Ovary (tissue), 9 donors: ENCODE measurements around the gene SH3RF1. TPM values are rescaled to one million over a fixed set of nuclear protein-coding genes. Genes with fewer than 3 reads are reported as not detected.

ENCODE experiments used
- DNase-seq, 5 donors: peaks; one replicate each; pipeline ENCODE4 v3.0.0-alpha.2; 2019 to 2020
- H3K27ac ChIP-seq, 2 donors: fragments of 200-600 bp; one replicate each; pipeline versions ENCODE4 v1.5.1 to v1.8.0; 2019 to 2022
- H3K27me3 ChIP-seq: fragments of 200-600 bp; one replicate; pipeline ENCODE4 v1.8.0; 2022
- H3K36me3 ChIP-seq: fragments of 200-600 bp; sonication (generic); one replicate; pipeline ENCODE4 v1.5.1; 2019
- H3K4me1 ChIP-seq: one replicate; pipeline ENCODE4 v1.8.1; 2013; ENCODE audit warnings: mild to moderate bottlenecking, moderate library complexity; ENCODE audit not compliant: insufficient read depth
- H3K4me3 ChIP-seq: fragments of 200-600 bp; sonication (generic); one replicate; pipeline ENCODE4 v1.5.1; 2017
- H3K9me3 ChIP-seq, 2 donors: fragments of 200-600 bp in 1 of 2; sonication (generic) in 1 of 2; one replicate each; pipeline versions ENCODE4 v1.5.1 to v1.8.1; 2013 to 2019; ENCODE audit warnings: mild to moderate bottlenecking in 1 of 2, moderate library complexity in 1 of 2
- EP300 ChIP-seq: sonication (generic); formaldehyde crosslinking; IDR thresholded peaks from one replicate; pipeline ENCODE4 v1.6.1; 2017; ENCODE audit warnings: antibody characterized with exemption
- POLR2A ChIP-seq: fragments of 450-650 bp; IDR thresholded peaks from one replicate; pipeline ENCODE4 v1.6.1; 2017; ENCODE audit warnings: antibody characterized with exemption, mild to moderate bottlenecking, moderate library complexity
- WGBS, 3 donors: extraction: QIAGEN DNeasy Blood & Tissue Kit in 1 of 3; methylation state at CpG; one replicate each; pipeline versions ENCODE4 v1.1.5 to v1.1.7; 2013 to 2017; 5-methylcytosine and 5-hydroxymethylcytosine counted together
- intact Hi-C, 4 donors: fragments of 100-400 bp; cut with DNase I; formaldehyde crosslinking; loops; one replicate each; pipeline versions ENCODE4 v1.11.0 to v1.15.1; 2022 to 2023
- polyA plus RNA-seq, 2 donors: library from polyadenylated mRNA; stranded (reverse); fragments of 200-250 nt in 1 of 2; fragments of 350-450 nt in 1 of 2; fragmentation: Illumina TruSeq in 1 of 2; extraction: RNeasy Lipid Tissue Mini Kit (QIAGEN cat#74804) in 1 of 2; gene quantifications; one replicate each; pipeline ENCODE4 v1.2.3, GENCODE V29; 2013 to 2014
- total RNA-seq, 7 donors: library from RNA; depleted of rRNA in 2 of 7; stranded (reverse); fragments of >200 nt in 2 of 7; fragmentation: NEBNext Ultra II Directional in 3 of 7; extraction: Animal tissue kit (Norgen Biotek cat#: 25700) in 3 of 7; gene quantifications; one replicate each; pipeline versions ENCODE4 v1.1.0 to v1.2.4, GENCODE V29; 2016 to 2023
- TF ChIP-seq, protein P1 (sequence below), 3 donors: fragments of 450-650 bp in 2 of 3; fragments of 200-600 bp in 1 of 3; IDR thresholded peaks; one replicate each; pipeline versions ENCODE4 v1.5.1 to v1.8.0; 2016 to 2022; ENCODE audit warnings: antibody characterized with exemption in 3 of 3, mild to moderate bottlenecking in 1 of 3
- donor health status: DM: no; HTN: no; CAD: no; lungs with moderate emphysema.
- donor health status: DM: no; HTN: no; CAD: no.
- donor health status: Bipolar disorder and iron deficiency.
- donor health status: DM: yes; HTN: yes; CAD: no.
- donor health status: DM: no; HTN: no; CAD: no.
- donor health status: DM: yes; HTN: yes; CAD: no.

The SH3RF1 gene
- total and polyA plus RNA-seq, 9 donors: 8.2 to 32.6 (median 22.3) TPM

DNA sequence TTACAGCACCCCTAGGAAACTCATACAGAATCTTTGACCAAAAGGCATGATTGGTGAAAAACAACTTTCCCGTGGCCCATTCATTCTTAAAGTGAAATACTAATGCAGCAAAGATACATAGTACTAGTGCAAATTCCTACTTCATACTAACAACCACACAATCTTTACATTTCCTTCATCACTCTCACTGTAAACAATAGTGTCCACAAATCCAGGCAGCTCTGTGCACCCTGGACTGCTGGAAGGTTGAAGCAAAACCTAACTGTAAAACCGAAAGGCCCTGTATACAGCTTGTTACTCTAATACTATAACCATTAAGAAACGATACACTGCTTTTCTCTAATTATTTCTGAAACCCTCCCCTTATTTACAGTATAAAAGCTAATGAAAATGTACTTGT, 82.6 kb downstream of the SH3RF1 start:
- intact Hi-C loops: no loop called here
- no peak for TF ChIP-seq POLR2A
- TF ChIP-seq, protein P1, sequence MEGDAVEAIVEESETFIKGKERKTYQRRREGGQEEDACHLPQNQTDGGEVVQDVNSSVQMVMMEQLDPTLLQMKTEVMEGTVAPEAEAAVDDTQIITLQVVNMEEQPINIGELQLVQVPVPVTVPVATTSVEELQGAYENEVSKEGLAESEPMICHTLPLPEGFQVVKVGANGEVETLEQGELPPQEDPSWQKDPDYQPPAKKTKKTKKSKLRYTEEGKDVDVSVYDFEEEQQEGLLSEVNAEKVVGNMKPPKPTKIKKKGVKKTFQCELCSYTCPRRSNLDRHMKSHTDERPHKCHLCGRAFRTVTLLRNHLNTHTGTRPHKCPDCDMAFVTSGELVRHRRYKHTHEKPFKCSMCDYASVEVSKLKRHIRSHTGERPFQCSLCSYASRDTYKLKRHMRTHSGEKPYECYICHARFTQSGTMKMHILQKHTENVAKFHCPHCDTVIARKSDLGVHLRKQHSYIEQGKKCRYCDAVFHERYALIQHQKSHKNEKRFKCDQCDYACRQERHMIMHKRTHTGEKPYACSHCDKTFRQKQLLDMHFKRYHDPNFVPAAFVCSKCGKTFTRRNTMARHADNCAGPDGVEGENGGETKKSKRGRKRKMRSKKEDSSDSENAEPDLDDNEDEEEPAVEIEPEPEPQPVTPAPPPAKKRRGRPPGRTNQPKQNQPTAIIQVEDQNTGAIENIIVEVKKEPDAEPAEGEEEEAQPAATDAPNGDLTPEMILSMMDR (IDR thresholded peaks at IDR 0.05): no peak
- TF ChIP-seq EP300: no peak
- H3K36me3 ChIP-seq: no peaks in the 10 kb centered on the region
- no peaks in the 10 kb centered on the region for H3K27me3 ChIP-seq
- H3K9me3 ChIP-seq: no peaks in the 10 kb centered on the region
- no peak overlapping the region for H3K27ac ChIP-seq
- WGBS, 3 donors: 92 to 96% (median 93%) methylated on average over 3 of the region's 3 CpGs
- no peak overlapping the region for H3K4me3 ChIP-seq
- no peak for DNase-seq
- peaks cover 9% of the 10 kb centered on the region for H3K4me1 ChIP-seq

DNA sequence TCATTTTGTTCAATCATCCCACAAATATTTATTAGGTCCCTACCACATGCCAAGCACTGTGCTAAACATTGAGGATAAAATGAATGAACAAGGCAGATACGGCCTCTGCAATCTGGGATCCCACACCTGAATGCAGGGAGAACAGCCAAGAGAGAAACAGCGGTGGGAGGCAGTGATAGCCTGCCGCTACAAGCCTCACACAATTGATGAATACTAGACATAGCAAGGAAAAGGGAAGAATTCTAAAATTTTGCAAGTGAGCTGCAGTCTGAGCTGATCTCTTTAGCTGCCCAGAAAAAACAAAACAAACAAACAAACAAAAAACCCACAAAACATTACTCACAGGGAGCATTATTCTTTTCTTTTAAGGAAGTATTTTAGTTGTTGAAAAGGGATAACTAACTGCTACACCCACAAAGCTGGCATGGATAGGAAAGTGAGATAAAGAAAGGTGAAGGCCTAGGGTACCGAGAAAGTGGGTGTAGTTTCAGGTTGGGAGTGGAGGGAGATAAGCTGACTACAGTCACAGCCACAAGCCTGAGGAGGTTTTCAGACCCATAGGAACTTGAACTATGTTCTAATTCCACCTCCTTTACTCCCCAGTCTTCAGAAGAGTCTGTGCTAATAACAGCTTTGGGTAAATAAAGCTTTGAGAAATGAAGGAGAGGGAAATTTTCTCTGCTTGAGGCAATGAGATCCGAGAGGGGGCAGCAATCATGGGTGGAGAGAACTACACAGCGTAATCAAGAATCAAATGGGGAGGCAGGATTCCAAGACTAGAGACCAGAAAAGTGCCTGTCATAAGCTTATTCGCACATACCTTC, 85.4 kb downstream of the SH3RF1 start:
- WGBS, 3 donors: 63 to 73% (median 69%) methylated on average over 7 of the region's 7 CpGs
- no peak for DNase-seq
- H3K4me3 ChIP-seq: no peak overlapping the region
- peaks cover 12% of the 10 kb centered on the region for H3K4me1 ChIP-seq
- intact Hi-C loops: no loop called here
- H3K27me3 ChIP-seq: no peaks in the 10 kb centered on the region
- no peaks in the 10 kb centered on the region for H3K9me3 ChIP-seq
- TF ChIP-seq, protein P1 (IDR thresholded peaks at IDR 0.05): no peak
- no peak for TF ChIP-seq POLR2A
- TF ChIP-seq EP300: no peak
- H3K36me3 ChIP-seq: no peaks in the 10 kb centered on the region
- H3K27ac ChIP-seq: no peak overlapping the region

- no peak overlapping the region for H3K4me3 ChIP-seq
- no peaks in the 10 kb centered on the region for H3K36me3 ChIP-seq
- no peaks in the 10 kb centered on the region for H3K9me3 ChIP-seq
- TF ChIP-seq EP300: no peak
- no peak for TF ChIP-seq POLR2A
- TF ChIP-seq, protein P1 (IDR thresholded peaks at IDR 0.05): no peak
- peaks cover 15% of the 10 kb centered on the region for H3K4me1 ChIP-seq
- intact Hi-C loops: no loop called here
- 52 to 64% (median 54%) methylated on average over 3 of the region's 3 CpGs for WGBS, 3 donors
- no peak overlapping the region for H3K27ac ChIP-seq
- H3K27me3 ChIP-seq: no peaks in the 10 kb centered on the region
- no peak for DNase-seq
These were observed 86.1 kb downstream of the SH3RF1 start for GRCh38 chr4:169184686-169185085.

- intact Hi-C loops: no loop called here
- no peaks in the 10 kb centered on the region for H3K27me3 ChIP-seq
- H3K4me1 ChIP-seq: peaks cover 16% of the 10 kb centered on the region
- no peaks in the 10 kb centered on the region for H3K36me3 ChIP-seq
- WGBS, 3 donors: 61 to 75% (median 68%) methylated on average over 3 of the region's 3 CpGs
- no peak for DNase-seq
- no peak overlapping the region for H3K4me3 ChIP-seq
- no peaks in the 10 kb centered on the region for H3K9me3 ChIP-seq
- TF ChIP-seq, protein P1 (IDR thresholded peaks at IDR 0.05): no peak
- TF ChIP-seq EP300 (no peak), POLR2A (no peak)
- H3K27ac ChIP-seq: no peak overlapping the region
These were observed 86.5 kb downstream of the SH3RF1 start for GRCh38 chr4:169184236-169184635.
